GM18861 (cell line): ENCODE measurements around the gene PCSK5.
"Not testable (repeated sequence)": the region's sequence is repeated elsewhere in the genome, so short reads cannot be mapped to it uniquely, and the experiment has no call there.

Experiments used
- ATAC-seq: cut with Tn5 transposase; IDR thresholded peaks from one replicate; pipeline ENCODE4 v1.9.1; 2021; ENCODE audit not compliant: unreplicated experiment

The PCSK5 gene

DNA sequence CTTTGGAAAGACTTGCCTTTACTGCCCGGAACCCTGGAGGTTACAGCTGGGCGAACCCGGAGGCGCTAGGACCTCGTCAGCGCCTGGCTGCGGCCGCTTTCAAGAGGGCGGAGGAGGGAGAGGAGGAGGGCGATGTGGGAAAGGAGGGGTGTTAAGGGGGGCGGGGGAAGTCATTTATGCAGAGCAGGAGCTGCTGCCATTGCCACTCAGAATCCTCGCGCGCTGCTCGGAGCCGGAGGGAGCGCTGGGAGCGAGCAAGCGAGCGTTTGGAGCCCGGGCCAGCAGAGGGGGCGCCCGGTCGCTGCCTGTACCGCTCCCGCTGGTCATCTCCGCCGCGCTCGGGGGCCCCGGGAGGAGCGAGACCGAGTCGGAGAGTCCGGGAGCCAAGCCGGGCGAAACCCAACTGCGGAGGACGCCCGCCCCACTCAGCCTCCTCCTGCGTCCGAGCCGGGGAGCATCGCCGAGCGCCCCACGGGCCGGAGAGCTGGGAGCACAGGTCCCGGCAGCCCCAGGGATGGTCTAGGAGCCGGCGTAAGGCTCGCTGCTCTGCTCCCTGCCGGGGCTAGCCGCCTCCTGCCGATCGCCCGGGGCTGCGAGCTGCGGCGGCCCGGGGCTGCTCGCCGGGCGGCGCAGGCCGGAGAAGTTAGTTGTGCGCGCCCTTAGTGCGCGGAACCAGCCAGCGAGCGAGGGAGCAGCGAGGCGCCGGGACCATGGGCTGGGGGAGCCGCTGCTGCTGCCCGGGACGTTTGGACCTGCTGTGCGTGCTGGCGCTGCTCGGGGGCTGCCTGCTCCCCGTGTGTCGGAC is at the start of gene PCSK5:
TSS of gene PCSK5 (plus strand) at position 202 of the 805 bp plus-strand sequence. CDS start at position 711, 509 bp downstream.
- ATAC-seq, result peak; percentile 70

DNA sequence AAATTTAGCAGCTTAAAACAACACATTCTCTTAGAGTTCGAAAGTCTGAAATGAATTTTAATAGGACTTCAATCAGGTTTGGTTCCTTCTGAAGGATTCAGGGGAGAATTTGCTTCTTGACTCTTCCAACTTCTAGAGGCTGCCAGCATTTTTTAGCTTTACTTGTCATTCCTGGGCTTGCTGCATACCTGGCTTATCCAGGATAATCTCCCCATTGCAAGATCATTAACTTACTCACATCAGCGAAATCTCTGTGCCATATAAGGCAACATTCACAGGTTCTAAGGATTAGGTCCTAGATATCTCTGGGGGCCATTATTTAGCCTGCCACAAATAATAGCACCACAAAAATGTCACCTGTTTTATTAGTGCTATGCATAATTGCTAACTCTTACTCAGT is 46.2 kb upstream of the PCSK5 start:
- no peak for ATAC-seq

GRCh38 chr9:75845806-75846205 is 44.7 kb upstream of the PCSK5 start:
- ATAC-seq, result no peak

- ATAC-seq, result no peak
Observed at GRCh38 chr9:75847085-75847484, 43.4 kb upstream of the PCSK5 start.

GRCh38 chr9:75850459-75851200 is 39.8 kb upstream of the PCSK5 start:
- ATAC-seq, result no peak

DNA sequence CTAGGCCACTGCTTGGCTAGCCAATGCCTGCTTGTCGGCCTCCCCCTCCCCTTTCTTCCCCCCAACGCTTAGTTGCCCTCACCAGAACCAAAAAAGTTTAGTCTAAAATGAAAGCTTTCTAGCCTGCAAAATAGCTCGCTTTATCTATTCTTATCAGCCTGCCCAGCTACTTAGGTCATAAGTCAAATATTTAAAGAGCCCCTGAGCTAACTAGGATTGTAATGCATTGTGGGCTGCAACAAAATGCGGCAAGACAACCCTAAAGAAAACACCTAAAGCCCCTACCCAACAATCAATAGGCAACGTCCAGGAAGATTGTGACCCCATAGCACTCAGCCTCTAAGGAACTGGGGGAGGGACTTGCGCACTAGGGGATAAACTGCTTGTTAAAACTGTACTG is 38.6 kb upstream of the PCSK5 start:
- ATAC-seq, result no peak

DNA sequence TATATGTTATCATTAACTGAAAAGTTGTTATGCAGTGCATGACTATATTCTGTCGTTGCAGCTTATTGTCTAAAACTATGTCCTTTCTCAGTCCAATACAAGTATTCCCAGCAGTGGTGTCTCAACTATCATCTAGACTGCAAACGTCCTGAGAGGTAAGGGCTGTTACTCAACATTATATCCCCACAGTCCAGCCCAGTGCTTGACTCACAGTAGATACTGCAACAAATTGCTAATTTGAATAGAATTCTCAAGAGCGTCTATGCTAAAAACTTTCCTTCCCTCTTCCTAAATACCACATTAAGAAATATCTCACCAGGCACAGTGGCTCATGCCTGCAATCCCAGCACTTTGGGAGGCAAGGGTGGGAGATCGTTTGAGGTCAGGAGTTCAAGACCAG is 37.7 kb upstream of the PCSK5 start:
- ATAC-seq, result no peak

DNA sequence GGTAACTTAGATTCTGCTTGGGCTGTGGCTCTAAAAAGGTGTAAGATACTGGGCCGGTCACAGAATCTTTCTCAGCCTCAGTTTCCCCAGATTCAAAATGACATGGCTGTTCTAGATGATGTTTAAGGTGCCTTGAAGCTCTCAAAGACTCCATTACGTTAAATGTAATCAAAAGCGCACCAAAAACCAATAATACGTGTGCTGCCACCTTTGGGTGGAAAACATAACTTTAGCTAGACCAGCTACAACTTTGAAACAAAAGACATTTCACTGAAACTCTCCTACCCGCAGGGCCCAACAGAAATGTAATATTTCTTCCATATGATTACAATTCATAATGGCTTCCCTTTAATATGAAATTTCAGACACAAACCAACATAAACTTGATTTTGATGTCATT is 35.0 kb upstream of the PCSK5 start:
- no peak for ATAC-seq

DNA sequence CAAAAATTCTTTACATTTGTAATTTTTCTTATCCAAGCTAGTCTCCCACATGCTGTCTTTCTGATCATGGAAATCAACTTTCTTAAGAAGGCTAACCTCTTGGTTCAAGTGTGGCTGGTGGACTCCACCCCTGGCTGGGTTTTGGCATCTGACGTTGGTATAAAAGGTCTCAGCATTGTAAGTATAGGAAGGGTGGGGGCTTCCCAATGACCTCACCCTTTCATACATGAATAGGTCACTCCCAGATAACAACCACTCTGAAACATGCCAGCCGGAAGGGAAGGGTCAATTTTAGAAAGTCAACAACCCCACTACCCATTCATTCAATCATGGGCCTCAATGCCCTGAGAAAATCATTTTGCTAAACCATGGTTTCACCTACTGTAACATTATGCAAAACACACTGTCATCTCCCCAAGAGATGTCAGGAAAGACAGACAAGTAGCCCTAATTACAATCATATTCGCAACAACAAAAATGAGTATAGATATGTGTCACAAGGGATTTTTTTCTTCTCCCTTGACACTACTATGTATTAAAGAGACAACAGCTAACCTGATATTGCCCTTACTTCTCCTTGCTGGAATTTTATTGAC is 31.9 kb upstream of the PCSK5 start:
- ATAC-seq, result no peak

- ATAC-seq, result no peak
Observed at GRCh38 chr9:75864266-75864665, 26.2 kb upstream of the PCSK5 start.

GRCh38 chr9:75866273-75866871 is 24.1 kb upstream of the PCSK5 start:
- peak; percentile 63 for ATAC-seq

GRCh38 chr9:75868526-75868925 is 21.9 kb upstream of the PCSK5 start:
- not testable (repeated sequence) for ATAC-seq

DNA sequence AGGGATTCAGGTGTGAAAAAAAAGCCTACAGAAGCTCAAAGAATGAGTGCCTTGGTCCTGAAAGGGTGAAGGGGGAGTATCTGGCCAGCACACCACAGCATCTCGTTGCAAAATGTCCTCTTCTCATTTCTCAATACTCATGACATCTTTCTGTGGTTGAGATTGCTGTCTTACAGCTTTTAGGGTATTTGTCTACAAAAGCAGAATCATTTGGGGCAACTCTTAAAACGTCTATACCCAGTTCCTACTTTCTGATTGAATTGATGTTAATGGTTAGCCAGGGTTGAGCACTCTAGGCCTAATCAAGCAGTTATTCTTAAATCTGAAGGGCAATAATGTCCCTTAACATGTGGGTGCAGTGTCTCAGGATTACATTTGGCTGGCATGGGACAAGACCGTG is 21.2 kb upstream of the PCSK5 start:
- no peak for ATAC-seq

GRCh38 chr9:75870450-75870849 is 20.0 kb upstream of the PCSK5 start:
- no peak for ATAC-seq

- no peak for ATAC-seq
Observed at GRCh38 chr9:75871624-75872023, 18.8 kb upstream of the PCSK5 start.

- ATAC-seq, result no peak
Observed at GRCh38 chr9:75873712-75874111, 16.8 kb upstream of the PCSK5 start.

GRCh38 chr9:75876999-75877640 is 13.4 kb upstream of the PCSK5 start:
- no peak for ATAC-seq

- ATAC-seq, result no peak
Observed at GRCh38 chr9:75878488-75878860, 12.0 kb upstream of the PCSK5 start.

DNA sequence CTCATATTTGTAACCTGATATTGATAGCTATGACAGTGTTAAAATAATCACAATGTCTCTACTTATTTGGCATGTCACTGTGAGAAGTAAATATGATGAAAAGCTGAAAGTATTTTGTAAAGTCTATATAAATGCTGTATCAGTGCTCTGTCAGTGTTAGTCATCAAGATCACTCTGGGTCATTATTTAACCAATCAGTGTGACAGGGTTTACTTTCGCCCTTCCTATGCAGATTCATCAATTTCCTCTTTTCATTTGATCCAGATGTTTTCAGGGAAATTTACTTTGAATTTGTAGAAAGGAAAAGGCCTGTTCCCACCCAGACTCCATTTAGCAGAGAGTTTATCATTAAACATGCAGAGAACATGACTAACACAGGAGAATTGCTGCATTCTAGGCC is 9.9 kb upstream of the PCSK5 start:
- no peak for ATAC-seq

- ATAC-seq, result no peak
Observed at GRCh38 chr9:75881761-75882160, 8.7 kb upstream of the PCSK5 start.

- ATAC-seq, result no peak
Observed at GRCh38 chr9:75885652-75886051, 4.8 kb upstream of the PCSK5 start.
